HEK293 (cell line): Measurements from ENCODE around the gene NXNL2.

Experiments
- CTCF ChIA-PET: fragments of 350-600 bp; formaldehyde crosslinking; extraction: SDS; loops from one replicate; lab custom pipeline; 2021; ENCODE audit warnings: antibody characterized with exemption; lab: Yijun Ruan, JAX
- POLR2A ChIA-PET: fragments of 300-600 bp; formaldehyde crosslinking; extraction: SDS; loops from one replicate; lab custom pipeline; 2020; ENCODE audit warnings: antibody characterized with exemption, inconsistent platforms; lab: Yijun Ruan, JAX
- H3K27ac ChIP-seq: fragments of 200-500 bp; sonication (Bioruptor generic); 2 replicates; pipeline ENCODE4 v1.5.1; 2014; ENCODE audit warnings: low read depth, low read length, control low read depth, inconsistent platforms; ENCODE audit errors: extremely low read depth
- H3K36me3 ChIP-seq, 2 experiments: fragments of 200-500 bp in 1 of 2; sonication (Bioruptor generic) in 1 of 2; 1 replicate in 1 of 2; 2 replicates in 1 of 2; pipeline ENCODE4 v1.5.1; 2014 to 2017; ENCODE audit warnings: inconsistent platforms in 2 of 2, low read length in 2 of 2; ENCODE audit not compliant: control insufficient read depth in 2 of 2, insufficient read depth in 1 of 2
- H3K4me1 ChIP-seq: fragments of 200-500 bp; sonication (Bioruptor generic); 2 replicates; pipeline ENCODE4 v1.5.1; 2014; ENCODE audit warnings: mild to moderate bottlenecking, low read length, inconsistent platforms; ENCODE audit not compliant: control insufficient read depth, insufficient read depth
- H3K4me3 ChIP-seq: 2 replicates; pipeline ENCODE4 v1.5.1; 2011; ENCODE audit warnings: low read depth, mild to moderate bottlenecking, control low read depth, low read length, moderate library complexity
- H3K9me3 ChIP-seq: fragments of 200-500 bp; sonication (Bioruptor generic); 2 replicates; pipeline ENCODE4 v1.5.1; 2014; ENCODE audit warnings: low read depth, low read length, inconsistent platforms; ENCODE audit not compliant: control insufficient read depth, insufficient read depth
- BCL11B ChIP-seq: fragments of 450-650 bp; formaldehyde crosslinking; IDR thresholded peaks from 2 replicates; pipeline ENCODE4 v1.5.1; 2016; ENCODE audit warnings: low read depth, missing biosample characterization, missing genetic modification characterization
- CTCF ChIP-seq: fragments of 450-650 bp; formaldehyde crosslinking; IDR thresholded peaks from 2 replicates; pipeline ENCODE4 v1.5.1; 2016; ENCODE audit warnings: missing biosample characterization, missing genetic modification characterization
- ELK4 ChIP-seq: IDR thresholded peaks from 2 replicates; pipeline ENCODE4 v1.6.1; 2011; ENCODE audit warnings: mild to moderate bottlenecking, low read depth, low read length, borderline replicate concordance
- MYNN ChIP-seq: fragments of 450-650 bp; formaldehyde crosslinking; IDR thresholded peaks from 2 replicates; pipeline ENCODE4 v1.5.1; 2016; ENCODE audit warnings: missing biosample characterization, missing genetic modification characterization, borderline replicate concordance
- PRDM10 ChIP-seq: fragments of 450-650 bp; formaldehyde crosslinking; IDR thresholded peaks from 2 replicates; pipeline ENCODE4 v1.5.1; 2016; ENCODE audit warnings: missing biosample characterization, missing genetic modification characterization
- ZBTB8A ChIP-seq: fragments of 450-650 bp; formaldehyde crosslinking; IDR thresholded peaks from 2 replicates; pipeline ENCODE4 v1.5.1; 2016; ENCODE audit warnings: missing biosample characterization, missing genetic modification characterization
- ZIC2 ChIP-seq: fragments of 450-650 bp; formaldehyde crosslinking; IDR thresholded peaks from 2 replicates; pipeline ENCODE4 v1.5.1; 2016; ENCODE audit warnings: missing biosample characterization, missing genetic modification characterization
- ZNF16 ChIP-seq: fragments of 450-650 bp; formaldehyde crosslinking; IDR thresholded peaks from 2 replicates; pipeline ENCODE4 v1.5.1; 2016; ENCODE audit warnings: low read depth, missing biosample characterization, missing genetic modification characterization
- ZNF24 ChIP-seq: fragments of 450-650 bp; formaldehyde crosslinking; IDR thresholded peaks from 2 replicates; pipeline ENCODE4 v1.5.1; 2016; ENCODE audit warnings: missing biosample characterization, missing genetic modification characterization
- ZNF350 ChIP-seq: fragments of 450-650 bp; formaldehyde crosslinking; IDR thresholded peaks from 2 replicates; pipeline ENCODE4 v1.5.0; 2017; ENCODE audit warnings: missing biosample characterization, mild to moderate bottlenecking, missing genetic modification characterization
- ZNF391 ChIP-seq: fragments of 450-650 bp; formaldehyde crosslinking; IDR thresholded peaks from 2 replicates; pipeline ENCODE4 v1.5.1; 2016; ENCODE audit warnings: low read depth, missing biosample characterization, missing genetic modification characterization, borderline replicate concordance
- ZNF423 ChIP-seq: fragments of 450-650 bp; formaldehyde crosslinking; IDR thresholded peaks from 2 replicates; pipeline ENCODE4 v1.5.1; 2016; ENCODE audit warnings: missing biosample characterization, missing genetic modification characterization
- ZNF610 ChIP-seq: fragments of 450-650 bp; formaldehyde crosslinking; IDR thresholded peaks from 2 replicates; pipeline ENCODE4 v1.5.1; 2016; ENCODE audit warnings: missing biosample characterization, missing genetic modification characterization, borderline replicate concordance
- ZNF677 ChIP-seq: fragments of 450-650 bp; IDR thresholded peaks from 2 replicates; pipeline ENCODE4 v1.5.0; 2018; ENCODE audit warnings: missing biosample characterization, mild to moderate bottlenecking, missing genetic modification characterization, moderate library complexity
- ZNF76 ChIP-seq: fragments of 450-650 bp; formaldehyde crosslinking; IDR thresholded peaks from 2 replicates; pipeline ENCODE4; 2016; ENCODE audit warnings: low read depth, missing biosample characterization, missing genetic modification characterization, borderline replicate concordance

The NXNL2 gene

GRCh38 chr9:88587885-88588649 is 53.1 kb downstream of the NXNL2 start:
- H3K27ac ChIP-seq, result no peak overlapping the region
- TF ChIP-seq ZNF24 (tag by site-specific recombination) (no peak), ZNF391 (tag by site-specific recombination) (no peak), MYNN (tag by site-specific recombination) (no peak), ZNF76 (no peak)
- TF ChIP-seq, all 188 proteins: peak for 0
- CTCF ChIA-PET, result no interaction called here
- Histone ChIP-seq H3K36me3 (no peaks in the 10 kb centered on the region), H3K4me1 (no peaks in the 10 kb centered on the region), H3K4me3 (no peak overlapping the region), H3K9me3 (no peaks in the 10 kb centered on the region)
- POLR2A ChIA-PET, result no interaction called here

- CTCF ChIA-PET, result no interaction called here
- no peaks in the 10 kb centered on the region for H3K9me3 ChIP-seq
- no peaks in the 10 kb centered on the region for H3K36me3 ChIP-seq
- POLR2A ChIA-PET, result no interaction called here
- TF ChIP-seq ZNF610, result no peak
- no peak for TF ChIP-seq ELK4
- TF ChIP-seq ZIC2 (tag by site-specific recombination), result peak; percentile 32; the same call in 1 of the 2 replicates
- no peak for TF ChIP-seq ZNF677 (tag by site-specific recombination)
- H3K27ac ChIP-seq, result no peak overlapping the region
- no peaks in the 10 kb centered on the region for H3K4me1 ChIP-seq
- no peak overlapping the region for H3K4me3 ChIP-seq
Observed at GRCh38 chr9:88589656-88590055, 54.7 kb downstream of the NXNL2 start.

- Histone ChIP-seq H3K36me3 (no peaks in the 10 kb centered on the region), H3K4me1 (no peaks in the 10 kb centered on the region), H3K27ac (no peak overlapping the region), H3K9me3 (no peaks in the 10 kb centered on the region), H3K4me3 (no peak overlapping the region)
- ChIA-PET POLR2A (no interaction called here), CTCF (interaction anchor here (0.5 to 1.0 kb wide), 2 partner anchors 410 to 723 kb away, joined by 3 read pairs; no protein-coding TSS in a partner anchor)
- no peak for TF ChIP-seq PRDM10 (tag by site-specific recombination)
- no peak for TF ChIP-seq ZBTB8A
- no peak for TF ChIP-seq ZNF423
- no peak for TF ChIP-seq ZNF16 (tag by site-specific recombination)
- no peak for TF ChIP-seq ZNF350 (tag by site-specific recombination)
- no peak for TF ChIP-seq CTCF (tag by site-specific recombination)
- no peak for TF ChIP-seq BCL11B
Observed at GRCh38 chr9:88590558-88591146, 55.7 kb downstream of the NXNL2 start.
